Choroid plexus epithelial cell (primary cell): ENCODE measurements around the gene IFIT5.

Source experiments
- DNase-seq: peaks from one replicate; pipeline ENCODE4 v3.0.0-alpha.2; 2010; ENCODE audit warnings: low read depth
- H3K4me3 ChIP-seq: 2 replicates; pipeline ENCODE4 v1.5.1; 2011; ENCODE audit warnings: low read depth, mild to moderate bottlenecking, control low read depth, low read length, moderate library complexity
- CTCF ChIP-seq: conservative IDR thresholded peaks from 2 replicates; pipeline ENCODE4 v1.5.1; 2011; ENCODE audit warnings: low read depth, mild to moderate bottlenecking, control low read depth, inconsistent platforms, low read length, moderate library complexity

Gene IFIT5, protein sequence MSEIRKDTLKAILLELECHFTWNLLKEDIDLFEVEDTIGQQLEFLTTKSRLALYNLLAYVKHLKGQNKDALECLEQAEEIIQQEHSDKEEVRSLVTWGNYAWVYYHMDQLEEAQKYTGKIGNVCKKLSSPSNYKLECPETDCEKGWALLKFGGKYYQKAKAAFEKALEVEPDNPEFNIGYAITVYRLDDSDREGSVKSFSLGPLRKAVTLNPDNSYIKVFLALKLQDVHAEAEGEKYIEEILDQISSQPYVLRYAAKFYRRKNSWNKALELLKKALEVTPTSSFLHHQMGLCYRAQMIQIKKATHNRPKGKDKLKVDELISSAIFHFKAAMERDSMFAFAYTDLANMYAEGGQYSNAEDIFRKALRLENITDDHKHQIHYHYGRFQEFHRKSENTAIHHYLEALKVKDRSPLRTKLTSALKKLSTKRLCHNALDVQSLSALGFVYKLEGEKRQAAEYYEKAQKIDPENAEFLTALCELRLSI

GRCh38 chr10:89414146-89414878 is at the start of gene IFIT5:
TSS of gene IFIT5 (plus strand) at chr10:89414568. CDS start at chr10:89414799, 231 bp downstream.
- peak within 1 kb of the TSS; percentile 81 for H3K4me3 ChIP-seq
- TF ChIP-seq CTCF = no peak
- peak; percentile 82 for DNase-seq

GRCh38 chr10:89367529-89367928 is 46.8 kb upstream of the IFIT5 start:
- TF ChIP-seq CTCF = no peak
- H3K4me3 ChIP-seq = no peak overlapping the region
- DNase-seq = peak; percentile 26

DNA sequence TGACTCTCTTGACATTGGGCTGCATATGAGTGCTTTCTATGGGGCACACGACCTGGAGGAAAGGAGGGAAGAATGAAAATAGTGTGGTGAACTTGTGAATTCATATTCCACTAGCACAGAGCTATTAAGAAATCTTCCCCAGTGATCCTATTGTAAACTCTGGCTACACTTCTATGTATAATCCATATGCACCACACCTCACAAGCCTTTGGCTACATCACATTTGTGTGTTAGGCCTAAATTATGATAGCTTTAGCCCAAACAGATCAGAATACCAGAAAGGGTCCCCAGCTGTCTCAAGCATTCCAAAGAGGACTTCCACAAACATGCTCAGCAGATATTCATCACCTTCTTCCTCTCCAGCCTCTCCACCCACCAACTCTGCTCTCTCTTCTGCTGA is 46.2 kb upstream of the IFIT5 start:
- no peak for TF ChIP-seq CTCF

DNA sequence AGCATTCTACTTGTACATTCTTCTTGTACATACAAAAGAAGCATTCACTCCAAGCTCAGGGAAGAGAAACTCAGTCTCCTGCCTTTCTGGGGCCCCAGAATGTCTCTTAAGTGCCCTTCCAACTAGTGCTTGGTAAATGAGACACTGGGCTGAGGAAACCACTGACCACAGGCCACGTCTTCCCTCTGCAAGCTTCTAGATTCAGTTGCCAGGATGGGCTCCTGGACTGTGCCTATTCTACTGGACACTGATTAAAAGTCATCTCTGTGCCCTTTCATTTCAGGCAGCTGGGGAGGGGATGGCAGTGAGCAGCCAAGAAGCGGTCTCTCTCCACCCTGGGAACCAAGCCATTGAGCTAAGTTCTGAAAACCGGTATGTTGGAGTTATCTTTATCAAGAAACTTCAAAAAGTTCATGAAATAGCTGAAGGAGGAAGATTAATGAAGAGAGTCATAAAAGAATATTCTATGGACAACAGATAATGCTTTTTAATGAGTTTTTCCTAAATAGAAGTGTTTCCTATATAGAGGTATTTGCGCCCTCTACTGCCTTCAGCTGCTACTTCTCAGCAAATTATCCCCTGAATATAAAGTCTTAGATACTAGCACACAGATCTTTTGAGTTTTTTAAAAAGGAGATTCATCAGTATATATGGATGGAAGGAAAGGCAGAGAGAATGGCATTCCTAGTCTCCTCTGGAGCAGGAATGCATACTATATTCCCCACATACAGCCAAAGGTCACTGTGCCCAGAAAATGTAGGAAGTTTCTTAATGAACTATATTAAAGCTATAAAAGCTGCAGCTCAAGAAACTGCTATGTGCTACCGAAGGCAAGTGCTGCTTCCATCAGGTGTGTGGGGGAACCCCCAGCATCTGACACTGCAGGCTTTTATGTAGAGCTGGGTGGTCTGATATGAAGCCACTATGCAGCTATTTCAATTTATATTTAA is 44.9 kb upstream of the IFIT5 start:
- TF ChIP-seq CTCF = peak; percentile 74
- peak; percentile 79 for DNase-seq

More for the DNA sequence above, 46.2 kb upstream of the IFIT5 start:
- DNase-seq = no peak
- no peak overlapping the region for H3K4me3 ChIP-seq

DNA sequence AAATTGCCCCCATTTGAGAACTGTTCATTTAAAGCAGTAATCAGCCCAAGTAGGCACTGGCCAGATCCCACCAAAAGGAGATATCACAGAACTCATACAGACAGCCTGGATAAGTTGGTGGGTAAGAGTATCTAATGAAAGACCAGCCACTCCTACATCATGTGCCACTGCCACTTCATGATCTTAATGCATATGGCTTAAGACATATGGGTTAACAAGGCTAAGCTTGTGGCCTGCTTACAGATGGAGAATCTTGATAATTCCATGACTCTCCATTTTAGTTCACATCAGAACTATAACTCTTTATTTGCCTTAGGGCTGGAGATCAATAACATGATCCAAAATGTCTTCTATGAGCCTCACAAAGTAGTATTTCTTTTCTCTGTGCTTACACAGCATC is 43.3 kb upstream of the IFIT5 start:
- DNase-seq = no peak
- TF ChIP-seq CTCF = no peak
- H3K4me3 ChIP-seq = no peak overlapping the region

More for the DNA sequence above, 44.9 kb upstream of the IFIT5 start:
- no peak overlapping the region for H3K4me3 ChIP-seq

DNA sequence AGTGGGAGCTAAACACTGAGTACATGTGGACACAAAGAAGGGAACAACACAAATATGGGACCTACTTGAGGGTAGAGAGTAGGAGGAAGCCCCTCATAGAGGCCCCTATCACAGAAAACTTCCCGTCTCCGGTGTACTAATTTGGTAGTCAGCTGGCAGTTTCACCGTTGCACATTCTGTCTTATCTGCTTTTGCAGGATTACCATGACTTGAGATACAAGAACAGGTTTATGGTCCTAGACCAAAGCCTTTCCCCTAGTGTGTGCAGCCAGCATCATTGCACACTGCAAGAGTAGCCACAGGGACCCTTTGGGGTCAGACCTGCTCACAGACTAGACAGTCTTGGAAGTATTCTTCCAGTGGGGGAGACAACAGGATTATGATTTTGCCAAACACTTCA is 42.4 kb upstream of the IFIT5 start:
- no peak for TF ChIP-seq CTCF
- H3K4me3 ChIP-seq = no peak overlapping the region
- DNase-seq = no peak
